A673 (cell line): ENCODE measurements around the gene UBE2R2.

Experiments
- EZH2 ChIP-seq: fragments of 200-600 bp; sonication (generic); IDR thresholded peaks from 2 replicates; pipeline ENCODE4 v1.6.1; 2017; ENCODE audit warnings: borderline replicate concordance, low read depth, mild to moderate bottlenecking, mixed read lengths, antibody characterized with exemption, low read length; ENCODE audit not compliant: poor library complexity, severe bottlenecking
- TF ChIP-seq, protein P1 (sequence below): fragments of 300-800, 200-600 bp; sonication (generic); conservative IDR thresholded peaks from 2 replicates; pipeline ENCODE4 v1.5.1; 2017; ENCODE audit warnings: low read depth, mild to moderate bottlenecking, antibody characterized with exemption, low read length, moderate library complexity, mixed read lengths

DNA sequence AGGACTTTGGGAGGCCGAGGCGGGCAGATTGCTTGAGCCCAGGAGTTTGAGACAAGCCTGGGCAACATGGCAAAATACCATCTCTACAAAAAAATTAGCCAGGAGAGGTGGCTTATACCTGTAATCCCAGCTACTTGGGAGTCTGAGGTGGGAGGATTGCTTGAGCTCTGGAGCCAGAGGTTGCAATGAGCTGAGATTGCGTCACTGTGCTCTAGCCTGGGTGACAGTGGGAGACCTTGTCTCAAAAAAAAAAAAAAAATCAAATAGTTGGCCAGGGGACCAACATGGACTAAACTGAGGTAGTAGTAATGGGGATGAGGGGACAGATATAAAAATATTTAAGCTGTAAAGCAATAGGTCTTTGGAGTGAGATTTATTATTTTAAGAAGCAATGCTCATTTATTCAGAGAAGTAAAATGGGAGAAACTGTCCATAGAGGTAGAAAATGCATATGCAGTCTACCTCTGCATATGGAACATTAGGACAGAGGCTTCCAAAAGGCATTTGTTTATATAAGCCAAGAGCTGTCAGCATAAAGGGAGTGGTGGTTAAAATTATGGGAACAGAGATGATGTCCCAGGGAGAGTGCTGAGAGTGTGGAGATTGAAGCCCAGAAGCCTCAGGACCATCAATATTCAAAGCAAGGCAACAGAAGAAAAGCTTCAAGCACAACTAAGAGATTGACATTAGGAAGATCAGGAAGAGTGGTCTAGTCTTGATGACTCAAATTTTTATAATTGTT is 98.1 kb downstream of the UBE2R2 start:
- TF ChIP-seq, protein P1, sequence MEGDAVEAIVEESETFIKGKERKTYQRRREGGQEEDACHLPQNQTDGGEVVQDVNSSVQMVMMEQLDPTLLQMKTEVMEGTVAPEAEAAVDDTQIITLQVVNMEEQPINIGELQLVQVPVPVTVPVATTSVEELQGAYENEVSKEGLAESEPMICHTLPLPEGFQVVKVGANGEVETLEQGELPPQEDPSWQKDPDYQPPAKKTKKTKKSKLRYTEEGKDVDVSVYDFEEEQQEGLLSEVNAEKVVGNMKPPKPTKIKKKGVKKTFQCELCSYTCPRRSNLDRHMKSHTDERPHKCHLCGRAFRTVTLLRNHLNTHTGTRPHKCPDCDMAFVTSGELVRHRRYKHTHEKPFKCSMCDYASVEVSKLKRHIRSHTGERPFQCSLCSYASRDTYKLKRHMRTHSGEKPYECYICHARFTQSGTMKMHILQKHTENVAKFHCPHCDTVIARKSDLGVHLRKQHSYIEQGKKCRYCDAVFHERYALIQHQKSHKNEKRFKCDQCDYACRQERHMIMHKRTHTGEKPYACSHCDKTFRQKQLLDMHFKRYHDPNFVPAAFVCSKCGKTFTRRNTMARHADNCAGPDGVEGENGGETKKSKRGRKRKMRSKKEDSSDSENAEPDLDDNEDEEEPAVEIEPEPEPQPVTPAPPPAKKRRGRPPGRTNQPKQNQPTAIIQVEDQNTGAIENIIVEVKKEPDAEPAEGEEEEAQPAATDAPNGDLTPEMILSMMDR, result no peak
- no peak for TF ChIP-seq EZH2
